ENCODE data around the gene PLPPR3. TPM values are rescaled to one million over a fixed set of nuclear protein-coding genes. Genes with fewer than 3 reads are reported as not detected.

The PLPPR3 gene
- polyA plus RNA-seq, 1 experiment, result 1.1 TPM

DNA sequence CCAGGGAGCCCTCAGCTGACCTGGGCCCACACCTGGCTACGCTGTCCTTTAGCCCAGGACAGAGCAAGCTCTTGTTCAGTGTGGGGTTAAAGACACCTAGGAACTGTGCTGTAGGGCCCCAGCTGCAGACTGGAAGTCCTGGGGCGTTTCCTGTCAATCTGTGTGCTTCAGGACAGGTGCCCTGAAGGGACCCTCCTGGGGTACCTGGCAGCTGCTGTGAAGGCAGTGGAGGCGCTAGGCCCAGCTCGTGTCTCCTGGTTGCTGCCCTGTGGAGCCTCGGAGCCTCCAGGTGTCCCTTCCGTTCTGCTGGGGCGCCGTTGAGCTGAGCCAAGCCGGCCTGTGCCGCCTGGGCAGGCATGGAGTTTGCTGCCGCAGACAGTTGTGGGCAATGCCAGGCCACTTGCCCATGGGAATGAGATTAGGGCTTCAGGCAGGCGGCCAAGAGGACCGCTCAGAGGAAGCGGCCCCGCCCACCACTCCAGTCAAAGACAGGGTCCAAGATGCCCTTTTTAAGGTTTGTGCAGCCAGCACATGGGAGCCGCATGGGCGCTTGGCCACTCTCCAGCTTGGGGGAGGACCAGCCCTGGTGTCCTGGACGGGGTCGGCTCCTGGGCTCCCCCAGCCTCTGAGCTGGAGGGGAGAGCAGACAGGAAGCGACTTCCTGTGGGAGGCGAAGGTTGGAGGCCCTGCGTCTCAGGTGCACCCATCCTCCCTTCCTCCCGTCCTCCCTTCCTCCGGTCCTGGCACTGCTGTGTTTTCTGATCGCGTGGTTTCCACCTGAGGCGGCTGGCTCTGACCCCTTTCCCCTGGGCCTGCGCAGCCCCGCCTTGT is 20.5 kb downstream of the PLPPR3 start:
- DNase-seq (ENCODE audit: low read depth), result no peak

DNA sequence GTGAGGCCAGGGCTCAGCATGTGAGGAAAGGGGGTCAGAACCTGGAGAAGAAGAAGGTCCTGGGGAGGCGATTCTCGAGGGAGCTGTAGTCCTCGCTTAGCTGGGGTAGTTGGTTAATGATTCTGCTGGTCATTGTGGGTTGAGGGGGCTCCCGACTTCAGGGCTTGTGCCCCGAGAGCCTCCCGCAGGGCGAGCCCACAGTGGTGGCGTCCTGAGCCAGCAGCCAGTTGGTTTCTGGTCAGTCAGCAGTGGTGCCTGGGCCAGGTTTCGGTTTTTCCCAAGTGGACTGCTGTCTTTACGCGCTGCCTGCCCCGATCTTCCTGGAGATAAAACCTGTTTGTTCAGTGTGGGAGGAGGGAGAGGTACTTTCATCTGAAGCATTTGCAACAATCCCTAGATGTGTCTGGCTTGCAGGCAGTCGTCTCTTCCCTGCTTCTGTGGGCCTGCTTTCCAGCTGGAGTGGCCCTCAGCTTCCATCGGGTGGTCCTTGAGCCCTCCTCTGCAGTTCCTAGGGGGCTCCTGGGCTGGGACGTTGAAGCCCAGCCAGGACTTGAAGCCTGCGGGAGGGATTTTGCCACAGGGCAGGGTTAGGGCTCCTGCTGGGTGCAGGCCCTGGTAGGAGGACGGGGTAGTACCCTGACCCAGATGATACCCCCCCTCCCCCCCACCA is 21.3 kb downstream of the PLPPR3 start:
- Histone ChIP-seq H3K27me3 (ENCODE audit: control insufficient read depth, insufficient read depth, low read length) (no peaks in the 10 kb centered on the region), H3K36me3 (ENCODE audit: control insufficient read depth, insufficient read depth, low read length) (peaks cover 32% of the 10 kb centered on the region), H3K4me3 (ENCODE audit: low read depth, low read length) (no peak overlapping the region)
- no peak for TF ChIP-seq CTCF (IDR thresholded peaks at IDR 0.05; ENCODE audit: insufficient read depth, low read depth, low read length)
- ChIA-PET CTCF (interaction anchor here (1.0 to 1.6 kb wide), 4 partner anchors 31 to 58 kb away, joined by 3 to 5 read pairs (median 4); no protein-coding TSS in a partner anchor), POLR2A (no interaction called here)
- DNase-seq (ENCODE audit: low read depth), result no peak

More for the DNA sequence above, 20.5 kb downstream of the PLPPR3 start:
- H3K27me3 ChIP-seq (ENCODE audit: control insufficient read depth, insufficient read depth, low read length), result no peaks in the 10 kb centered on the region
- ChIA-PET POLR2A (interaction anchor here (1.0 kb wide), 1 partner anchor 23 kb away, joined by 4 read pairs; no protein-coding TSS in a partner anchor), CTCF (interaction anchor here (1.3 to 1.8 kb wide), 6 partner anchors 10 to 62 kb away, joined by 3 to 5 read pairs (median 4); no protein-coding TSS in a partner anchor)
- H3K4me3 ChIP-seq (ENCODE audit: low read depth, low read length), result peak overlapping the region; percentile 15
- TF ChIP-seq CTCF (IDR thresholded peaks at IDR 0.05; ENCODE audit: insufficient read depth, low read depth, low read length), result no peak
- H3K36me3 ChIP-seq (ENCODE audit: control insufficient read depth, insufficient read depth, low read length), result peaks cover 37% of the 10 kb centered on the region

DNA sequence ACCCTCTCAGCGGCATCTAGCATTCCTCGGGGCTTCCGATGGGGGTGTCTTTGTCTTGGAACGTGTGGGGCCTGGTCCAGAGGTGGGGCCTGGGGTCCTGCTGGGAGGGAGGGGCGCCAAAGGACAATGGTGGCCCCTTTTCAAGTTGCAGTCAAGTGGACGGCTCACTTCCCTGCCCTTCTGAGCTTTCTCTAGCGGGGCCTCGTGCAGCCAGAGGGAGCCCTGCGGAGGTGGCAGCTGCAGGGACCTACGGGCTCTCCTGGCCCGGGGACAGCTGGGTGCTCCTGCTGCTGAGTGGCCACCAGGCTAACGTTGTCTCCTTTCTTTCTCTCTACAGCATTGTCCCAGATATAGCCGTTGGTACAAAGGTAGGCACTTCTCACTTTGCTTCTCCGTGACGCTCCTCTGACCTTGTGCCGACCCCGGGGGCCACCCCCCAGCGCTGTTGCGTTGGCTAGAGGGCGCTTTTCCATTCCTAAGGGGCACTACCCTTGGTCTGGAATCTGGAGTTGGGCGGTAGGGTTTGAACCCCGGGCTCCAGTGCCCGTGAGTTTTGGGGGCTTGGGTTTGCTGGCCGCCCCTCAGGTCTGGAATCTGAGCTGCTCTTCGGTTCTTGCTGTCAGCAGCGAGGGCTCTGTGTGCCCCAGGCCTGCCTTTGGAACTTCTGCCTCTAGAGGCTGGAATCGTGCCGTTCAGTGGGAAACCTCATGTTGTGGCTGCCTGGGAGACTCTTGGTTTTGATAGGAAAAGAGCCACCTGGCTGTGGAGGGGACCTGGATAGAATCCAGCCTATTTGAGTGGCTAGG is 22.5 kb downstream of the PLPPR3 start:
- ChIA-PET POLR2A (interaction anchor here (0.5 to 0.7 kb wide), 2 partner anchors 70 to 243 kb away, joined by 3 to 4 read pairs; no protein-coding TSS in a partner anchor), CTCF (interaction anchor here (1.0 to 1.1 kb wide), 2 partner anchors 27 to 64 kb away, joined by 3 to 5 read pairs; no protein-coding TSS in a partner anchor)

DNA sequence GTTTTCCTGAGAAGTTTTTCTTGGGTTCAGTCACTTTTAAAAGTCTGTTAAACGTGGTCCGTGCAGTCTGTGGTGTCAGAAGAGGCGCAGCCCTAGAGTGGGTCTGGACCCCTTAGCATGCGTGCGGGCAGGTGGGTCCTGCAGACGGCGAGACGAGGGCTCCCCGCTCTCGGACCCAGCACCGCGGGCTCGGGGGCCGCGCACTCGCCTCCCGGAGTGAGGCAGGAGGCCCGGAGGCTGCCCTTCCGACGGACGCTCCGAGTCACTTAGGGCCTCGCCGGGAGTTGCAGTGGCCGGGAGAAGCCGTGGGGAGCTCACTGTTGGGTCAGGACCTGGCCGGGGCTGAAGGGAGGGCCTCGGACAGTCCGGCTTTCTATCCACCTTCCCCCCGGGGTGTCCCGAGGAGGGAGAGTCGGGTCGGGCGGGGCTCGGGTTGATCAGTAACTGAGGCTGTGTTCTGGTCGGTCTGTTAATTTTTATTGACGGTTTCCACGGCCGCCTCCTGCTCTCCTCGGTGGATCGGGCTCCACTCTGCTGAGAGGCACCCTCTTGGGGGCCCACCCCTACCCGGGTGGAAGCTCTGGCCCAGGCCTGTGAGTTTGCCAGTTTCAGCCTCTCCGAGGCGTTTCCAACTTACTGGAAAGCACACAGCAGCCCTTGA is 23.2 kb downstream of the PLPPR3 start:
- ChIA-PET POLR2A (no interaction called here), CTCF (interaction anchor here (1.1 kb wide), 1 partner anchor 65 kb away, joined by 5 read pairs; no protein-coding TSS in a partner anchor)
- TF ChIP-seq CTCF (IDR thresholded peaks at IDR 0.05; ENCODE audit: insufficient read depth, low read depth, low read length), result no peak
- DNase-seq (ENCODE audit: low read depth), result no peak
- Histone ChIP-seq H3K4me3 (ENCODE audit: low read depth, low read length) (peak overlapping the region; percentile 70), H3K36me3 (ENCODE audit: control insufficient read depth, insufficient read depth, low read length) (peaks cover 13% of the 10 kb centered on the region), H3K27me3 (ENCODE audit: control insufficient read depth, insufficient read depth, low read length) (no peaks in the 10 kb centered on the region)

More for the DNA sequence above, 22.5 kb downstream of the PLPPR3 start:
- no peak for DNase-seq (ENCODE audit: low read depth)
- H3K36me3 ChIP-seq (ENCODE audit: control insufficient read depth, insufficient read depth, low read length), result peaks cover 20% of the 10 kb centered on the region
- H3K27me3 ChIP-seq (ENCODE audit: control insufficient read depth, insufficient read depth, low read length), result no peaks in the 10 kb centered on the region
- H3K4me3 ChIP-seq (ENCODE audit: low read depth, low read length), result peak overlapping the region; percentile 70
- peak; percentile 44 for TF ChIP-seq CTCF (IDR thresholded peaks at IDR 0.05; ENCODE audit: insufficient read depth, low read depth, low read length)

All from BJ (cell line).